DOHH2 (cell line): Measurements from ENCODE around the gene PCGF2.

Experiments used
- H3F3A ChIP-seq: fragments of 200-600 bp; sonication (generic), shearing (Covaris generic); 2 replicates; pipeline ENCODE4 v1.6.0; 2016; ENCODE audit warnings: antibody characterized with exemption, mild to moderate bottlenecking; ENCODE audit not compliant: control insufficient read depth, insufficient read depth
- H3K27ac ChIP-seq: fragments of 200-600 bp; sonication (generic); 2 replicates; pipeline ENCODE4 v1.5.1; 2014; ENCODE audit warnings: low read depth, mild to moderate bottlenecking, low read length, moderate library complexity
- H3K27me3 ChIP-seq: fragments of 200-600 bp; sonication (generic); 2 replicates; pipeline ENCODE4 v1.6.1; 2014; ENCODE audit warnings: mild to moderate bottlenecking, low read length, mixed read lengths; ENCODE audit not compliant: control insufficient read depth
- H3K36me3 ChIP-seq: fragments of 200-600 bp; sonication (generic); 2 replicates; pipeline ENCODE4 v1.6.1; 2014; ENCODE audit warnings: mild to moderate bottlenecking, low read length, moderate library complexity, mixed read lengths; ENCODE audit not compliant: control insufficient read depth
- H3K4me1 ChIP-seq: fragments of 200-600 bp; sonication (generic); 2 replicates; pipeline ENCODE4 v1.6.1; 2014; ENCODE audit warnings: mild to moderate bottlenecking, low read length, mixed read lengths; ENCODE audit not compliant: control insufficient read depth
- H3K4me2 ChIP-seq: fragments of 200-600 bp; sonication (generic); 2 replicates; pipeline ENCODE4 v1.6.0; 2014; ENCODE audit warnings: mild to moderate bottlenecking, low read length, moderate library complexity
- H3K4me3 ChIP-seq: fragments of 200-600 bp; sonication (generic); 2 replicates; pipeline ENCODE4 v1.5.1; 2014; ENCODE audit warnings: mild to moderate bottlenecking, low read length, mixed read lengths
- H3K79me2 ChIP-seq: fragments of 200-600 bp; sonication (generic); 2 replicates; pipeline ENCODE4 v1.6.1; 2014; ENCODE audit warnings: mild to moderate bottlenecking, low read length, mixed read lengths; ENCODE audit not compliant: control insufficient read depth
- H3K9me2 ChIP-seq: fragments of 200-600 bp; sonication (generic); replicated peaks from 2 replicates; pipeline ENCODE4 v1.6.1; 2014; ENCODE audit warnings: mild to moderate bottlenecking, low read length, mixed read lengths; ENCODE audit not compliant: control insufficient read depth
- H3K9me3 ChIP-seq: fragments of 200-600 bp; sonication (generic); 2 replicates; pipeline ENCODE4 v1.6.1; 2014; ENCODE audit warnings: antibody characterized with exemption, low read length, mixed read lengths; ENCODE audit not compliant: control insufficient read depth, insufficient read depth
- H4K20me1 ChIP-seq: fragments of 200-600 bp; sonication (generic); 2 replicates; pipeline ENCODE4 v1.6.0; 2014; ENCODE audit warnings: low read depth, mild to moderate bottlenecking, antibody characterized with exemption, low read length, moderate library complexity; ENCODE audit not compliant: control insufficient read depth, insufficient read depth
- CTCF ChIP-seq: fragments of 200-600 bp; sonication (generic); IDR thresholded peaks from one replicate; pipeline ENCODE4 v1.5.1; 2014; ENCODE audit warnings: antibody characterized with exemption, mild to moderate bottlenecking, low read depth, low read length; ENCODE audit not compliant: poor library complexity, severe bottlenecking
- EZH2phosphoT487 ChIP-seq: fragments of 200-600 bp; sonication (generic); IDR thresholded peaks from 2 replicates; pipeline ENCODE4 v1.6.1; 2017; ENCODE audit warnings: borderline replicate concordance, mild to moderate bottlenecking, antibody characterized with exemption, low read length, moderate library complexity, mixed read lengths

PCGF2 gene

GRCh38 chr17:38751808-38752307, 3.7 kb upstream of the PCGF2 start:
- peak overlapping the region; percentile 73 for H3K4me2 ChIP-seq
- H3K79me2 ChIP-seq: peaks cover 33% of the 10 kb centered on the region
- H3F3A ChIP-seq: peaks cover 14% of the 10 kb centered on the region
- H4K20me1 ChIP-seq: no peaks in the 10 kb centered on the region; the same call in 1 of the 2 replicates
- H3K27ac ChIP-seq: peak overlapping the region; percentile 81
- no peaks in the 10 kb centered on the region for H3K9me3 ChIP-seq
- peaks cover 20% of the 10 kb centered on the region for H3K27me3 ChIP-seq
- H3K9me2 ChIP-seq: no peaks in the 10 kb centered on the region
- H3K4me1 ChIP-seq: peaks cover 49% of the 10 kb centered on the region
- H3K36me3 ChIP-seq: peaks cover 32% of the 10 kb centered on the region
- no peak for TF ChIP-seq EZH2phosphoT487
- no peak for TF ChIP-seq CTCF
- peak overlapping the region; percentile 91 for H3K4me3 ChIP-seq

- peaks cover 33% of the 10 kb centered on the region for H3K79me2 ChIP-seq
- peaks cover 29% of the 10 kb centered on the region for H3K36me3 ChIP-seq
- H3K4me1 ChIP-seq: peaks cover 55% of the 10 kb centered on the region
- H3K27ac ChIP-seq: peak overlapping the region; percentile 23
- H3K9me2 ChIP-seq: no peaks in the 10 kb centered on the region
- H3K9me3 ChIP-seq: no peaks in the 10 kb centered on the region
- peaks cover 20% of the 10 kb centered on the region for H3K27me3 ChIP-seq
- peaks cover 19% of the 10 kb centered on the region for H3F3A ChIP-seq
- TF ChIP-seq EZH2phosphoT487 (no peak), CTCF (no peak)
- H4K20me1 ChIP-seq: no peaks in the 10 kb centered on the region; the same call in 1 of the 2 replicates
- H3K4me3 ChIP-seq: peak overlapping the region; percentile 91
- peak overlapping the region; percentile 73 for H3K4me2 ChIP-seq
Observed at GRCh38 chr17:38751144-38751807, 3.1 kb upstream of the PCGF2 start.

- H3K4me2 ChIP-seq: peak overlapping the region; percentile 73
- peaks cover 21% of the 10 kb centered on the region for H3F3A ChIP-seq
- H3K79me2 ChIP-seq: peaks cover 30% of the 10 kb centered on the region
- peaks cover 62% of the 10 kb centered on the region for H3K4me1 ChIP-seq
- no peaks in the 10 kb centered on the region; the same call in 1 of the 2 replicates for H4K20me1 ChIP-seq
- peak overlapping the region; percentile 23; the same call in 1 of the 2 replicates for H3K27ac ChIP-seq
- H3K27me3 ChIP-seq: peaks cover 20% of the 10 kb centered on the region
- H3K9me2 ChIP-seq: no peaks in the 10 kb centered on the region
- H3K36me3 ChIP-seq: peaks cover 22% of the 10 kb centered on the region
- H3K4me3 ChIP-seq: peak overlapping the region; percentile 91
- TF ChIP-seq EZH2phosphoT487: no peak
- TF ChIP-seq CTCF: no peak
- H3K9me3 ChIP-seq: no peaks in the 10 kb centered on the region
Observed at GRCh38 chr17:38750312-38751121, 2.4 kb upstream of the PCGF2 start.
